ENCODE data around the gene EHF.

Gene EHF

DNA sequence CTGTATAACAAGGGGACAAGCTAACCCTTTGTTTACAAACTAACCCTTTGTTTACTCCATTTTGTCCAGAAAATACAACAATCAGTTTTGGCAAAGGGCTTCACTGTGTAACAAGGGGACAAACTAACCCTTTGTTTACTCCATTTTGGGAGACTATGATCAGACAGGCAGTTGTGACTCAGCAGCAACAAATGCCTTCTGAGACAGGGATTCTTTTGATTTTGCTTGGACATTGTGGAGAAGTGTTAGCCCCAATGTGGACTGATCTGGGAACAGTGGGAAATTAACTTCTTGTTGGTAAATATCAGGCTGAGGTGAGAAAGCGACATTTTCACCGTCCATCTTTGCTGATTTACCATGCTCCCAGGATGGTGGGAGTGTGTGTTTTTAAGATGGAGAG, 983 bp downstream of the EHF start:
- Histone ChIP-seq H3K27ac (ENCODE audit: low read depth, low read length) (no peak overlapping the region), H3K4me3 (ENCODE audit: low read length) (no peak overlapping the region), H3K36me3 (ENCODE audit: control insufficient read depth, low read length) (no peaks in the 10 kb centered on the region), H3K9me3 (ENCODE audit: control insufficient read depth, insufficient read depth, low read length) (no peaks in the 10 kb centered on the region; the same call in 1 of the 2 replicates), H3K9me2 (replicated peaks; ENCODE audit: control insufficient read depth, low read length) (no peaks in the 10 kb centered on the region), H3K27me3 (ENCODE audit: control insufficient read depth, low read length) (peaks cover 25% of the 10 kb centered on the region), H3K79me2 (ENCODE audit: control insufficient read depth, low read length) (no peaks in the 10 kb centered on the region), H4K20me1 (ENCODE audit: control insufficient read depth, insufficient read depth, low read depth, low read length) (no peaks in the 10 kb centered on the region), H3K4me1 (ENCODE audit: control insufficient read depth, low read length) (no peaks in the 10 kb centered on the region), H3F3A (ENCODE audit: control insufficient read depth, insufficient read depth) (no peaks in the 10 kb centered on the region), H3K4me2 (ENCODE audit: low read length) (no peak overlapping the region)
- TF ChIP-seq, protein P1, sequence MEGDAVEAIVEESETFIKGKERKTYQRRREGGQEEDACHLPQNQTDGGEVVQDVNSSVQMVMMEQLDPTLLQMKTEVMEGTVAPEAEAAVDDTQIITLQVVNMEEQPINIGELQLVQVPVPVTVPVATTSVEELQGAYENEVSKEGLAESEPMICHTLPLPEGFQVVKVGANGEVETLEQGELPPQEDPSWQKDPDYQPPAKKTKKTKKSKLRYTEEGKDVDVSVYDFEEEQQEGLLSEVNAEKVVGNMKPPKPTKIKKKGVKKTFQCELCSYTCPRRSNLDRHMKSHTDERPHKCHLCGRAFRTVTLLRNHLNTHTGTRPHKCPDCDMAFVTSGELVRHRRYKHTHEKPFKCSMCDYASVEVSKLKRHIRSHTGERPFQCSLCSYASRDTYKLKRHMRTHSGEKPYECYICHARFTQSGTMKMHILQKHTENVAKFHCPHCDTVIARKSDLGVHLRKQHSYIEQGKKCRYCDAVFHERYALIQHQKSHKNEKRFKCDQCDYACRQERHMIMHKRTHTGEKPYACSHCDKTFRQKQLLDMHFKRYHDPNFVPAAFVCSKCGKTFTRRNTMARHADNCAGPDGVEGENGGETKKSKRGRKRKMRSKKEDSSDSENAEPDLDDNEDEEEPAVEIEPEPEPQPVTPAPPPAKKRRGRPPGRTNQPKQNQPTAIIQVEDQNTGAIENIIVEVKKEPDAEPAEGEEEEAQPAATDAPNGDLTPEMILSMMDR (IDR thresholded peaks at IDR 0.05; ENCODE audit: low read depth, low read length, poor library complexity, severe bottlenecking): no peak
- TF ChIP-seq EZH2phosphoT487 (IDR thresholded peaks at IDR 0.05; ENCODE audit: borderline replicate concordance, low read length): no peak

DNA sequence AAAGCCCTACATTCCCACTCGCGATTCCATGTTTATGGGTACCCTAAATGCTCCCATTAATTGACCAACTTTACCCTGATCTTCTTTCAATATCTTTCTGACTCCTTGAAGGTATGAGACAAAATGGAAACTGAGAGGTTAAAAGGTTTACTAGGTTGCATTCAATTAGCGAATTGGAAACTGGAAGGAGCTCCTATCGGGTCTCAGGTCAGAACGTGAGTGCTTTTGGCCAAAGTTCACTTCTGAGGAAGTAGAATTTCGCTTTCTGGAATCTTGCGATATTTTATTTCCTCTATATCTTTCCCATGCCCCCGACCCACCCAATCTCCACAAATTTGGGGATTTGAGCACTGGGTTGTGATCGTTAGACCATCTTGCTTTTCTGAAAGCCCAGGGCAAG, 2.6 kb downstream of the EHF start:
- Histone ChIP-seq H3K4me2 (ENCODE audit: low read length) (no peak overlapping the region), H3K9me3 (ENCODE audit: control insufficient read depth, insufficient read depth, low read length) (no peaks in the 10 kb centered on the region; the same call in 1 of the 2 replicates), H3K27me3 (ENCODE audit: control insufficient read depth, low read length) (peaks cover 25% of the 10 kb centered on the region), H4K20me1 (ENCODE audit: control insufficient read depth, insufficient read depth, low read depth, low read length) (no peaks in the 10 kb centered on the region), H3K9me2 (replicated peaks; ENCODE audit: control insufficient read depth, low read length) (no peaks in the 10 kb centered on the region), H3K36me3 (ENCODE audit: control insufficient read depth, low read length) (no peaks in the 10 kb centered on the region), H3K27ac (ENCODE audit: low read depth, low read length) (no peak overlapping the region), H3F3A (ENCODE audit: control insufficient read depth, insufficient read depth) (no peaks in the 10 kb centered on the region), H3K4me1 (ENCODE audit: control insufficient read depth, low read length) (no peaks in the 10 kb centered on the region), H3K4me3 (ENCODE audit: low read length) (no peak overlapping the region), H3K79me2 (ENCODE audit: control insufficient read depth, low read length) (no peaks in the 10 kb centered on the region)
- TF ChIP-seq, protein P1 (IDR thresholded peaks at IDR 0.05; ENCODE audit: low read depth, low read length, poor library complexity, severe bottlenecking): no peak
- no peak for TF ChIP-seq EZH2phosphoT487 (IDR thresholded peaks at IDR 0.05; ENCODE audit: borderline replicate concordance, low read length)

DNA sequence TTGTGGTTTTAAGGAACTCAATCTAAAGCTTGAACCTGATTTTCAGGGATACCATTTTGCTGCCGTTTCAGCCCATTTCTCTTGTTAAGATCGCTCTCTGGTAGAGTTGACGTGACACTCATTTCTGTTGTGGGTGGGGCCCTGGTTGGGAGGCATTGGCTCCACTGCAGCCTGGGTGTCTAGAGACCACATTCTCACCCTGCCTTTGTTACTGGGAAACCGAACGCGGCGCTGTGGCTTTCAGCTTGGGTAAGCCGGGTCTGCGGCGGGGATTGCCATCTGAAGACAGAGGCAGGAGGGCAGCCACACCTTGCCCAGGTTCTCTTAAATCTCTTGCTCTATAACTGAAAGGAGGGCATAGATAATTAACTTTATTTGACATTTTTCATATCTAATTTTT, 3.2 kb downstream of the EHF start:
- H3K4me1 ChIP-seq (ENCODE audit: control insufficient read depth, low read length): no peaks in the 10 kb centered on the region
- no peak overlapping the region for H3K4me2 ChIP-seq (ENCODE audit: low read length)
- H3K27me3 ChIP-seq (ENCODE audit: control insufficient read depth, low read length): peaks cover 25% of the 10 kb centered on the region
- no peaks in the 10 kb centered on the region for H4K20me1 ChIP-seq (ENCODE audit: control insufficient read depth, insufficient read depth, low read depth, low read length)
- H3K9me3 ChIP-seq (ENCODE audit: control insufficient read depth, insufficient read depth, low read length): no peaks in the 10 kb centered on the region; the same call in 1 of the 2 replicates
- TF ChIP-seq, protein P1 (IDR thresholded peaks at IDR 0.05; ENCODE audit: low read depth, low read length, poor library complexity, severe bottlenecking): no peak
- TF ChIP-seq EZH2phosphoT487 (IDR thresholded peaks at IDR 0.05; ENCODE audit: borderline replicate concordance, low read length): no peak
- no peaks in the 10 kb centered on the region for H3F3A ChIP-seq (ENCODE audit: control insufficient read depth, insufficient read depth)
- no peak overlapping the region for H3K27ac ChIP-seq (ENCODE audit: low read depth, low read length)
- no peaks in the 10 kb centered on the region for H3K9me2 ChIP-seq (replicated peaks; ENCODE audit: control insufficient read depth, low read length)
- no peaks in the 10 kb centered on the region for H3K79me2 ChIP-seq (ENCODE audit: control insufficient read depth, low read length)
- H3K4me3 ChIP-seq (ENCODE audit: low read length): no peak overlapping the region
- no peaks in the 10 kb centered on the region for H3K36me3 ChIP-seq (ENCODE audit: control insufficient read depth, low read length)

All from DOHH2 (cell line).